K562 (cell line): ENCODE results near the gene ADGRB2.

Source experiments
- BRCA1 ChIP-seq, 2 experiments: fragments of 450-650 bp in 1 of 2; sonication (generic) in 1 of 2; formaldehyde crosslinking in 1 of 2; IDR thresholded peaks; 2 replicates each; pipeline versions ENCODE4 v1.5.0 to v1.6.1; 2017 to 2020; ENCODE audit warnings: mild to moderate bottlenecking in 1 of 2, missing genetic modification reagents in 1 of 2
- CHD4 ChIP-seq: fragments of 200-600 bp; sonication (generic); IDR thresholded peaks from 3 replicates; pipeline ENCODE4 v1.6.1; 2012; ENCODE audit warnings: low read depth, mild to moderate bottlenecking, mixed read lengths, low read length, inconsistent platforms; ENCODE audit not compliant: insufficient read depth, insufficient replicate concordance, poor library complexity, severe bottlenecking
- CREB1 ChIP-seq, 2 experiments: sonication (generic) in 1 of 2; formaldehyde crosslinking in 1 of 2; IDR thresholded peaks; 2 replicates each; pipeline versions ENCODE4 v1.6.1 to v1.8.0; 2012 to 2022; ENCODE audit warnings: inconsistent platforms in 1 of 2, mild to moderate bottlenecking in 1 of 2, missing genetic modification reagents in 1 of 2, moderate library complexity in 1 of 2
- ESRRA ChIP-seq: fragments of 450-650 bp; IDR thresholded peaks from 2 replicates; pipeline ENCODE4 v1.6.1; 2014; ENCODE audit warnings: low read depth, mild to moderate bottlenecking, moderate library complexity, borderline replicate concordance
- EZH2 ChIP-seq: IDR thresholded peaks from 2 replicates; pipeline ENCODE4 v1.6.1; 2012; ENCODE audit warnings: low read depth, mild to moderate bottlenecking, inconsistent platforms, low read length, borderline replicate concordance
- MAFF ChIP-seq: IDR thresholded peaks from 2 replicates; pipeline ENCODE4 v1.6.1; 2012; ENCODE audit warnings: low read length, improper control_type of control experiment
- RAD21 ChIP-seq, 2 experiments: fragments of 250-450 bp in 1 of 2; fragments of 450-650 bp in 1 of 2; sonication (Bioruptor Pico) in 1 of 2; formaldehyde crosslinking in 1 of 2; IDR thresholded peaks in 1 of 2; conservative IDR thresholded peaks in 1 of 2; 2 replicates each; pipeline versions ENCODE4 v1.4.0 to v1.8.0; 2020 to 2022; ENCODE audit warnings: mild to moderate bottlenecking in 2 of 2, moderate library complexity in 1 of 2
- TAF7 ChIP-seq: fragments of 450-650 bp; IDR thresholded peaks from 2 replicates; pipeline ENCODE4 v1.6.1; 2016; ENCODE audit warnings: missing genetic modification characterization, missing compliant biosample characterization
- ZC3H4 ChIP-seq: sonication (generic); formaldehyde crosslinking; IDR thresholded peaks from 2 replicates; pipeline ENCODE4 v1.9.0; 2021; ENCODE audit warnings: missing genetic modification reagents, borderline replicate concordance
- ZNF76 ChIP-seq: fragments of 250-450 bp; sonication (Bioruptor Pico); IDR thresholded peaks from 2 replicates; pipeline ENCODE4 v1.4.0; 2020; ENCODE audit warnings: mild to moderate bottlenecking, moderate library complexity, borderline replicate concordance
- TF ChIP-seq, protein P1 (sequence below): fragments of 450-650 bp; IDR thresholded peaks from 2 replicates; pipeline ENCODE4 v1.7.1; 2018; ENCODE audit warnings: mild to moderate bottlenecking, low read depth; ENCODE audit not compliant: partially characterized antibody

DNA sequence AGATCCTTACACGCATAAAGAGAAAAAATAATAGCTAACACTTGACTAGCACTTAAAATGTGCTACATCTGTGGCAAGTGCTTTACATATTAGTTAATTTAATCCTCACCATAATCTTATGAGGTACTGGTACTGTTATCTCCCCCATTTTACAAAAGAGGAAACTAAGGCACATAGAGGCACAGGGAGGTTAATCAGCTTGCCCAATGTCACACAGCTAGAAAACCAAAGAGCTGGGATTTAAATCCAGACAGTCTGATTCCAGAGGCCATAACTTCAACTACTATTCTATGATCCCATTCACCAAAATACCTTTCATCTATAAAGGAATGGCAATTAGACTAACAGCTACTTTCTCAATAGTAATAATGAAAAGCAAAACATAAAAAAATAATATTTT, 40.0 kb upstream of the ADGRB2 start:
- TF ChIP-seq ZC3H4 (CRISPR knock-in tag) (no peak), ESRRA (no peak), ZNF76 (CRISPR knock-in tag) (no peak), EZH2 (no peak), MAFF (no peak), CHD4 (no peak), TAF7 (tag) (no peak), RAD21 (CRISPR knock-in tag; conservative IDR thresholded peaks at IDR 0.05 in 1 of 2, IDR thresholded peaks at IDR 0.05 in 1 of 2) (no peak), BRCA1 (IDR thresholded peaks at IDR 0.05) (no peak), BRCA1 (CRISPR knock-in tag; IDR thresholded peaks at IDR 0.05) (no peak), CREB1 (IDR thresholded peaks at IDR 0.05) (no peak), CREB1 (CRISPR knock-in tag; IDR thresholded peaks at IDR 0.05) (no peak)
- TF ChIP-seq, protein P1, sequence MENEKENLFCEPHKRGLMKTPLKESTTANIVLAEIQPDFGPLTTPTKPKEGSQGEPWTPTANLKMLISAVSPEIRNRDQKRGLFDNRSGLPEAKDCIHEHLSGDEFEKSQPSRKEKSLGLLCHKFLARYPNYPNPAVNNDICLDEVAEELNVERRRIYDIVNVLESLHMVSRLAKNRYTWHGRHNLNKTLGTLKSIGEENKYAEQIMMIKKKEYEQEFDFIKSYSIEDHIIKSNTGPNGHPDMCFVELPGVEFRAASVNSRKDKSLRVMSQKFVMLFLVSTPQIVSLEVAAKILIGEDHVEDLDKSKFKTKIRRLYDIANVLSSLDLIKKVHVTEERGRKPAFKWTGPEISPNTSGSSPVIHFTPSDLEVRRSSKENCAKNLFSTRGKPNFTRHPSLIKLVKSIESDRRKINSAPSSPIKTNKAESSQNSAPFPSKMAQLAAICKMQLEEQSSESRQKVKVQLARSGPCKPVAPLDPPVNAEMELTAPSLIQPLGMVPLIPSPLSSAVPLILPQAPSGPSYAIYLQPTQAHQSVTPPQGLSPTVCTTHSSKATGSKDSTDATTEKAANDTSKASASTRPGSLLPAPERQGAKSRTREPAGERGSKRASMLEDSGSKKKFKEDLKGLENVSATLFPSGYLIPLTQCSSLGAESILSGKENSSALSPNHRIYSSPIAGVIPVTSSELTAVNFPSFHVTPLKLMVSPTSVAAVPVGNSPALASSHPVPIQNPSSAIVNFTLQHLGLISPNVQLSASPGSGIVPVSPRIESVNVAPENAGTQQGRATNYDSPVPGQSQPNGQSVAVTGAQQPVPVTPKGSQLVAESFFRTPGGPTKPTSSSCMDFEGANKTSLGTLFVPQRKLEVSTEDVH: no peak
